GM18498 (cell line): ENCODE data around the gene SERPINB7.
A peak's percentile ranks its signal among the peaks of the same experiment; 100 is the strongest.

Experiments
- ATAC-seq: cut with Tn5 transposase; IDR thresholded peaks from one replicate; pipeline ENCODE4 v1.9.1; 2021; ENCODE audit warnings: mild to moderate bottlenecking, moderate library complexity; ENCODE audit not compliant: unreplicated experiment

SERPINB7 gene

GRCh38 chr18:63837590-63837989, 62.4 kb downstream of the SERPINB7 start:
- no peak for ATAC-seq

- ATAC-seq: no peak
Measured at GRCh38 chr18:63843008-63843407, 67.8 kb downstream of the SERPINB7 start.

GRCh38 chr18:63844254-63844653, 69.0 kb downstream of the SERPINB7 start:
- peak; percentile 67 for ATAC-seq

GRCh38 chr18:63848159-63848558, 72.9 kb downstream of the SERPINB7 start:
- ATAC-seq: no peak

GRCh38 chr18:63850020-63850419, 74.8 kb downstream of the SERPINB7 start:
- peak; percentile 81 for ATAC-seq

GRCh38 chr18:63850636-63851035, 75.4 kb downstream of the SERPINB7 start:
- ATAC-seq: no peak
